ENCODE data around the gene TRPV4.

Gene TRPV4

DNA sequence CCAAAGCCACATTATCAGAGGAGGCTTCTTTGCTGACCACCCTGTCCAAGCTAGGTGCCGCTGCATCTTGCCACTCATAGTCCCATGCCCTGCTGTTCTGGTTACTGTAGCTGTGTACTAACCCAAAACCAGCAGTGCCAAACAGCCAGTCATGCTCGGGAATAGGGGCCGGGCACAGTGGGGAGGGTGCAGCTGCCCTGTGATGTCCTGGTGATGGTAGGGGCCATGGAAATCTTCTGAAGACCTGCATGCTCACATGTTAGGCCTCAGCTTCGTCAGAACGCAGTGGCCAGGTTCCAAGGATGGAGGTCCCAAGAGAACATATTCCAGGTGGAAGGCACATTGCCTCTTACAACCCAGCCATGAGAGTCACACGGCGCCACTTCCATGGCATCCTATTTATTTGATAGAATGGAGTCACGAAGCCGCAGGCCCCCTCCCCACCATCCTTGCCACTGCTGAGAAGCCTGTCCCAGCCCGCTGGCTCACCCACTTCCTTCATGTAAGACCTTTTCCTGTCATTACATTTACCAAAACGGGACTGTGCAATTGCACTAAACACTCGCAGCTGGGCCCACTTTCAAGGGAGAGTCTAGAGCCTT, 71.0 kb downstream of the TRPV4 start:
- no peak for DNase-seq (ENCODE audit: low read depth)

DNA sequence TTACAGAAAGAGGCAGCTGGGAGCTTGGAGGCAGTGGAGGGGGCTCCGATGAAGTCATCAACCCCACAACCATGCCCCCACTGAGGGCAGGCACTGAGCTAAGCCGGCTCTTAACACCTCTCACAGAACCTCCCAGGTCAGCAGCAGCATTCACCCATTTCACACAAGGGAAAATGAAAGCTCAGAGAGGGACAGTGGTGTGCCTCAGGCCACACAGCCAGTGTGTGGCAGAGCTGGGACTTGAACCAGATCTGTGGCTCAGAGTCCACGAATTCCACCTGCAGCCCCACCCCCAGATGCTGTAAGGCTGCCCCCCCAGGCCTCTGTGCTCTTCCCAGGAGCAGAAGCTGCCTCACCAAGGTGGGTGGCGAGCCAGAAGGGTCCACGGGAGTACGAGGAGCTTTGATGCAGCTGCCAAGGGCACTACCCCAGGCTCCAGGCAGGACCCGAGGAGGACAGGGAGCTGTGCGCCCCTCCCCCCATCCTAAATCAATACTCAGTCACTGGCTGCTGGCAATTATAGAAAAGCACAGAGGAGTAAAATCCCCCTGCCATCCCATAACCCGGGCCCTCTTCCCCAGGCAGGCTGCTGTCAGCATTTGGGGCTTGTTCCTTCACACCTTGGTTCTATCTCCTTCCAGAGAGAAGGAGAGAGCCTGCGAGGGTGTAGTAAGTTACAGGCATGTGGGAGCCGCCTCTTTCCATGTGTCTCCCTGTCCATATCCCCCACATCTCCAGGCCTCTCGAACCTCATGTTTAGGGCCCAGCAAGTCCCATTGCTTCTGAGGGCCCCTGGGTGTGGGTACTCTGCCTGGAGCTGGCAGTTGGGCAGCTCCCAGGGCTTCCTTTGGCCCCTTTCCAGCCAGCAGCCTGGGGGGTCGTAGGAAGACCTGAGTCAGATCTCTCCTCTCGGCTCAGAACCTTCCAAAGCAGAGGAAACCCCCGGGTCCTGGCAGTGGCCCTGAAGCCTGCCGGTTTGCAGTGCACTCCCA, 72.0 kb downstream of the TRPV4 start:
- no peak for DNase-seq (ENCODE audit: low read depth)

DNA sequence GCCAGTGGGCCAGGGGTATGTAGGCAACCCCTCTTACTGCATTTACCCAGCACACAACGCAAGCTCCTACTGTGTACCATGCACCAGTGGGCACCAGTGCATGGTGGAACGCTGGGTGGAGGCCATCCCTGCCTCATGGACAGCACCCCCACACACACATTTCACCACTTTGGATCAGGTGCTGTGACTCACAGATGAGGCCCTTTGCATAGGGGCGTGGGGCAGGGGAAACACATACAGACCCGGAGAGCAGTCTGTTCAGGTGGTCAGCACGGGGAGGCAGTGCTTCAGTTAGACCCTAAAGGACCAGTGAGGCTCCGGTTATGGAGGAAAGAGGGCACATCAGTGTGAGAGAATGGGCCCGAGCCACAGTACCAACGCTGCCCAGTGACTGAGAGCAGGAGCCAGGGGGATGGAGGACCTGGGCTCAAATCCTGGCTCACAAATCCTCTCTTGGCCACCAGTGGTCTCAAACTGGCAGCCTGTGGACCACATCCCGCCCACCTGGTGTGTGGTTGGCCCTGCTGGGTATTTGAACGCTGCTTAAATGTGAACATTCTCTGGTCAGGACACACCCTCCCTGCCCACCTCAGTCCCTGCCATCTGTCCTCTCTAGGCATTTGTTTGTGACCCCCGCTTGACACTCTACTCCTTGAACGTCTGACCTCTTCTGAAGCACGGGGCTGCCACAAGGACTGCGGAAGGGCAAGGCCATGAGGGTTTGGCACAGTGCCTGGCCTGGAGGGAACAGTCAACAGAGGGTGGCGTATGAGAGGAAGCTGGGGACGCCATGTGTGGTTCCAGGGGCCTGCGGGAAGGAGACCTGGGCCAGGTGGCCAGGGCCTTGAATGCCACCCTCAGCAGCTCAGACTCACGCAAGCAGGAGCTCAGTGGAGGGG, 72.9 kb downstream of the TRPV4 start:
- DNase-seq (ENCODE audit: low read depth), result no peak

DNA sequence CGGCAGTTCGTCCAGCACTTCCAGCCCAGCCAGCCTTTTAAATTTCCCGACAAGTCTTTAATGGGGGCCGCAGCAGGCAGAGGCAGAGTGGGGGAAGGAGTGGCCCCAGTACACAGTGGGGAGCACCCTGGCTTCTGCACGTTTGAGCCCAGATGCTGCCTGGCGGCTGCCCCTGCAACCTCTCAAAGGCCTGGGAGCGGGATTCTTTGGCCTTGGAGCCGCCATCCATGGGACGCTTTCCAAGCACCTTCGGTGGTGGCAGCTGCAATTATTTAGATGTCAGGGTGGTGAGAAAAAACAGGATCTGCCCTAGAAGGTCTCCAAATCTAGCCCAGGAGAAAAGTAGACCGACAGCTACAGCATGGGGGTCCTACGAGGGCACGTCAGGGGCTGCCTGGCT, 73.6 kb downstream of the TRPV4 start:
- DNase-seq (ENCODE audit: low read depth), result no peak

DNA sequence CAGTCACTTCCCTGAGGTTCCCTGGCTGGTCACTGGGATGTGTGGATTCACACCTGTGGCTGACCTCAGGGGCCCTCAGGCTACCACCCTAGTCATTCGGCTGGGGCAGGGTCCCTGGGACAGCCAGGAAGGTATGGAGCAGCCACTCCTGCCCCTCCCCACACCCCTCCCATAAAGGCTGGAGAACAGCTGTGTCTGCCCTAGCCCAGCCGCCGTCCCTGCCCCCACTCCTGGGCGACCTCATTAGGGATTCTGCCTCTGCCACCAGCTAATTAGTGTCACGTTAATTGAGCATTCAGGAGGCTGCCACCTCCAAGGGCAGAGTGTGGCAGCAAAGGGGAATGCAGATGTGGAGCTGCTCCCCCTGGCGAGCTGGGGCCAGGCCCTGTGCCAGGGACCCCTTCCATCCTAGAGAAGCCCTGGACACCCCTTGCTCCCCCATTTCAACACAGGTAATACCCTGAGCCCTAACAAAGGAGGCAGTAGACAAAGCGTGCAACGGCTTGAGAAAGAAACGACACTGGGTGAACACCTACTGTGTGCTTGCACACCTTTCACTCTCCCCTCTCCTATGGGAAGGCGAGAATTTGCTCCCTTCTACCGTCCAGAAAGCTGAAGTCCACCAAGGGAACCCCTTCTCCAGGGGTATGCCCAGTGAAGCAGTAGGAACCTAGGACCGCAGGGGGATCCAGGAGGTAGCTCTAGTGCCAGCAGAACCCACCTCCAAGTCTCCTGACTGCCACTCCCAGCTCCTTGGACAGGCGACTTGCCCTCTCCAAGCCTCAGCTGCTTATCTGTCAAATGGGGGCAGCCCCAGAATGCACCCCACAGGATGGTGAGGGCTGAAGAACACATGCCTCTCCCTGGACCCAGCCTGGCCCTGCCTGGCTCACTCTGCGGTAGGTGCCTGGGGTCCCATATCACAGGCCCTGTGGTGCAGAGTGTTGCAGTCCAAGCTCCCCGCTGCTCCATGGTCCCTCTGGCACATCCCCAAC, 74.5 kb downstream of the TRPV4 start:
- no peak for DNase-seq (ENCODE audit: low read depth)

DNA sequence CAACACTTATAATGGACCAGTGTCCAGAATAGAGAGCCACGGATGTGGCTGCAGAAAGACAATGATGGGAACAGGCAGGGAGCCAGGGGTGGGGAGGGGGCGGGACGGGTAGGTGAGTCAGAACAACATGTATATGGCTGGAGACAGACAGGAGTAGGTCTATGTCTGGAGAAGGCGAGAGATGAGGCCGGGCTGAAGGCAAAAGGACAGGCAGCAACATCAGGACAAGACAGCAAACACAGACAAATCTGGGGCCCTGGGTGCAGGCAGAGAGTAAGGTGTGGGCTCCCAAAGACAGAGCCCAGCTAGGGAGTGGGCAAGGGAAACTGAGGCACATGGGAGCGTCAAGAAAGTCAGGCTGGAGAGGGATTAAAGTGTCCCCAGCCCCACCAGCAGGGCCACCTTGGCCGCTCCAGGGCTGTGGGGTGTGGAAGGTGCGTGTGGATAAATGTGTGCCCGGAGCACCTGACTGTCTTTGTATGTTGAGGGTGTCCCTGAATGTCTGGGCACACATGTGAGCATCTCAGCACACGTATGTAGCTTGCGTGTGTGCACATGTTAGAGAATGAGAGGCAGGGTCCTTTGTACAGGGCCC, 75.4 kb downstream of the TRPV4 start:
- no peak for DNase-seq (ENCODE audit: low read depth)

DNA sequence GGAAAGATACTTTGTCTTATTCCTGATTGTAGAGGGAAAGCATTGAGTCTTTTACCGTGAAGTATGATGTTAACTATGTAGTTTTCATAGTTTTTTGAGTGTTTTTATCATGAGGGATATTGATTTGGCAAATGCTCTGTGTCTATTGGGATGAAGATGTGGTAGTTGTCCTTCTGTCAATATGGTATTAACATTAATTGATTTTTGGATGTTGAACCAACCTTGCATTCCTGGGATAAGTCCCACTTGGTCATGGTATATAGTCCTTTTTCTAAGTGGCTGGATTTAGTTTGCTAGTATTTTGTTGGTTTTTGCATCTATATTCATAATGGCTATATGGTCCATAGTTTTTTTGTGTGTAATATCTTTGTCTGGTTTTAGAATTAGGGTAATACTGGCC, 76.7 kb downstream of the TRPV4 start:
- no peak for DNase-seq (ENCODE audit: low read depth)

DNA sequence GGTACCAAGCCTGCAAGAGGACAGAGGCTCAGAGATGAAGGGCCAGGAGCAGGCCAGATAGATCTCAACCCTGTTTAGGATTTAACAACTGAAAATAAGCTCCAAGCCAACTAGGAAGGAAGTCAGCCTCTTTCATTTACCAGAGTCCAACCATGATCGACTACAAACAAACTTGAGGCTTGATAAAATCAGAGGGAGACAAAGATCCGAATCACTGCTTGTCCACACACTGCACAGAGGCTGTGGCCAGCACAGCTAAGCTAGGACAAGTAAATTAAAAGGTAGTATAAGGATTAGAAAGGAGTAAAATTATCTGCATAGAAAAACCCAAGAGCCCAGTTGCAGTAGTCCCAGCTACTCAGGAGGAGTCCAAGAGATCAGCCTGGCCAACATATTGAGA, 79.2 kb downstream of the TRPV4 start:
- DNase-seq (ENCODE audit: low read depth), result no peak

DNA sequence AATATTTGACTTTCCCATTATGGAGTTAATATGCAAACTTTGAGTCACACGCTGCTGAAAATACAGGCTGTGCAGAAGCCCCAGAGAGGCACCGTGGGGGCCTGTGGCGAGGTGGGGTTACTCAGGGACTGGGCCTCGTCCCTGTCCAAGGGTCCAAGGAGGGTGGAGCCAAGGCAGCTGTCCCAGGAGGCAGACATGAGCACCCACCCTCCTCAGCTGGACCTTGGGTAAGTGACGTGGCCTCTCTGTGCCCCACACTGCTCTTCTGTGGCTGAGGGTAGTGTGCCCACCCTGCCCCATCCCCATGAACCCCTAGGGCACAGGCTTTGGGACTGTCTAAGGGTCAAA, 80.2 kb downstream of the TRPV4 start:
- DNase-seq (ENCODE audit: low read depth), result no peak

DNA sequence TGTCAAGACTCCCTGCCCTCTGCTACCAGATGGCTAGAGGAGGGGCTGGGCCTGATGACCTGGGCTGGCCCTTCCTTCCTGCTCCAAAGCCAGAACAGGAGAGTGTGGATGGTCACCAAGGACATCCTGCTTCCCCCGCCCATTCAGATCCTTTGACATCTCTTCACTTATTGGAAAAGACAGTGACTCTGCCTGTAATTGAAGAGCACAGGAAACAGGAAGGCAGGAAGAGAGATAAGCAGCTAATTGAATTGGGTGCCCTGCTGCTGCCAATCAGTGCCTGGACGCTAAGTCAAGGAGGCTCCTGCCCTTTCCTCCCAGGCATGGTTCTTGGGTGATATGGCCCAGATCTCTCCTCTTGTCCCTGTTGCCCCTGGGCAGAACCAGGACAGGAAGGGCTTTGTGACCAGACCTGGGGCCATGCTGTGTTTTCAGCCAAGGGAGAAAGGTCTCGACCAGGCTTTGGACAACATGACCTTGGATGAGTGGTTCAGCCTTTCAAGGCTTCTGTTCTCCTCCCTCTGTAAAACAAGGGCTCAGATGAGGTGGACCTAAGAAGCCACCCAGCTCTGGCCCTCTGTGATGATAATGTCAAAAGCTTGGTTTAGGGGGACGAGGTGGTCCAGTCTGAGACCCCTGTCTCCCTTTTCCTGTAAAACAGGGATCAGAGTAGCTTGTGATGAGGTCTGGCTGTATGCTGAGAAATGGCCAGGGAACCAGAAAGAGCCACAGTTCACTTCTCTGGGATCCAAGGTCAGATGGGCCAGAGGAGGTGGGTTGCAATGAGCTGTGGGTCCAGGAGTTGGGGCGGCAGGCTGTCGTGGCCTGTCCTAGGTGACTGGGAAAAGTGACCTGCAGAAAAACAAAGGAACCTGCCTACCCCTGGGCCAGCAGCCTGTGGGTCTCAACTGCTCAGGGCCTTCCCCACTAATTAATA, 80.8 kb downstream of the TRPV4 start:
- DNase-seq (ENCODE audit: low read depth), result no peak

DNA sequence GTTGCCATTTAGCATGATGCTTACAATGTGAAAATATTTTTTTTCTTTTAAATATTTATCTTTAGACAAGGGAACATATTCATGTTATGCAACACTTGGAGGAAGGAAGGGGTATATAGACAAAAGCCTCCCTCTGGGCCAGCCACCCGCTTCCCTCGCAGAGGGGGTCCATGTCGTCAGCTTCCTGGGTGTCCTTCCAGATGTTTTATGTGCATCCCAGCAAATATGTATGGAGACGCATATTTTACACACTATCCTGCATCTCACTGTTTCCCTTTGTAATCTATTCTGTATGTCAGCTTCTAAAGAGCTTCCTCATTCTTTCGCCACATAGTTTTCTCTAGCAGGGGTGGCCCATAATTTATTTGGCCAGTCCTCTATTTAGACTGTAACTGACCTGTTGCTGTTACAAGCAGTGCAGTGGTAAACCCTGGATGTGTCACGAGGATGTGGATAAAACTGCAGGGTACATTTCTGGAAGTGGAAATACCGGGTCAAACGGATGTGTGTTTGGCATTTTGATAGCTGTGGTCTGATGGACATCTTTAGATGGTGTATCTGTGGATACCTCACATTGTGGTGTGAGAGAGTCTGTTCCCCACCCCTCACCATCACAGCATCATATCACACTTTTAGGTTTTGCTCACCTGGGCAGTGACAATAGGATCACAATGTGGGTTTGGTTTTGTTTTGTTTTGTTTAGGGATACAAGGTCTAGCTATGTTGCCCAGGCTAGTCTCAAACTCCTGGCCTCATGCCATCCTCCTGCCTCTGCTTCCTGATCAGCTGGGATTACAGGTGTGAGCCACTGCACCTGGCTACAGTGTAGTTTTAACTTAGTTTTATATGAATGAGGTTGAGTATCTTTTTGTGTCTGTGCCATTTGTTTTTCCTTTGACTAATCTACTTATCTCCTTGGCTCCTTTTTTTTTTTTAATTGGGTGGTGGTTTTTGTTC, 87.9 kb downstream of the TRPV4 start:
- no peak for DNase-seq (ENCODE audit: low read depth)

DNA sequence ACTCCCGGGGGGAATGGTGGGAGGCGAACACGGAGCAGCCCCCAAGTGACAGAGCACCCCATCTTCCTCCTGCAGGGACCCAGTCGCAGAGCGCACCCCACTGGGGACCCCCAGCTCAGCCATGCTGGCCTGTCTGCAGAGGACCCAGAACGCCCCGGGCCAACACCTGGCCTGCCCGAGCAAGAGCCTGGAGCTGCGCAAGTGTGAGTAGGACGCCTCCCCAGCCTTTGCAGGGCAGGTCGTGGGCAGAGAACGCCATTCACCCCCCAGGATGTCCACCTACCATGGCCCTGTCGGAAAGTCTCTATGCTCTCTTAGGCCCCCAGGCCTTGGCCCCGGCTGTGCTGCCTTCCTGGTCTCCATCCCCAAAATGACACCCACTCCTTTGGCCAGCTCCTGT, 89.2 kb downstream of the TRPV4 start:
- no peak for DNase-seq (ENCODE audit: low read depth)

DNA sequence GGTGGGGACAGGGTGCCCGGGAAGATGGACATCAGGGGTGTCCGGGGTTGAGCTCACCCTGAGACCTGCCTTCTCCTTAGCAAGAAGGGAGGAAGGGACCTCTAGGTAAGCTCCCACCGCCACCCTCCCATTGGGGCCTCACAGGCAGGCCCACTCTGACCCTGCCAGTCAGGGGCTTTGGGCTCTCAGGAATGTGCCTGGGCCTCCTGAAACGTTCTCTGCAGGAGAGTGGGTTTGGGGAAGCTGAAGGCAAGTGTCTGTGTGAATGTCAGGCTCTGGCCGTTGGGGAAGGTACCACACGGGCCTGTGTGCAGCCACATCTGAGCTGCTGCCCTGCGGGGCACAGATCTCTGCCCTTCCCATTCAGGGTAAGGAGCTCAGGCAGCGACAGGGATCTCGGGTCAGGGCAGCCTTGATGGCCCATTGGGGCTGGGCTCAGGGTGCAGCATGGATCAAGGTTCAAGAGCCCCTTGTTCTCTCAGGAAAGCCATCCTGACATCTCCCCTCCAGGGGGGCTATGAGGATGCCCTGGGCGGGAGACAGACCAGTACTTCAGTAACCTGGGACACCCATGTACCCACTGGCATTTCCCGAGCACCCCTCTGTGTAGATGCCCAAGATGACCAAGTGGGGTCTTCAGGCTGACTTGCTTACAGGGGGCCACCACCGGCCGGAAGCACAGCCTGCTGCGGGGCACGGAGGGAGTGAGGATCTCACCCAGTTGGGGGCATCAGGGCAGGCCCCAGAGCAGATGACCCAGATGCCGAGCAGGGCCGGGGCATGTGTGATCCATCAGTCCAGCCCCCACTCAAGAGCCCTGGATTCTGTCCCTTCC, 89.9 kb downstream of the TRPV4 start:
- no peak for DNase-seq (ENCODE audit: low read depth)

DNA sequence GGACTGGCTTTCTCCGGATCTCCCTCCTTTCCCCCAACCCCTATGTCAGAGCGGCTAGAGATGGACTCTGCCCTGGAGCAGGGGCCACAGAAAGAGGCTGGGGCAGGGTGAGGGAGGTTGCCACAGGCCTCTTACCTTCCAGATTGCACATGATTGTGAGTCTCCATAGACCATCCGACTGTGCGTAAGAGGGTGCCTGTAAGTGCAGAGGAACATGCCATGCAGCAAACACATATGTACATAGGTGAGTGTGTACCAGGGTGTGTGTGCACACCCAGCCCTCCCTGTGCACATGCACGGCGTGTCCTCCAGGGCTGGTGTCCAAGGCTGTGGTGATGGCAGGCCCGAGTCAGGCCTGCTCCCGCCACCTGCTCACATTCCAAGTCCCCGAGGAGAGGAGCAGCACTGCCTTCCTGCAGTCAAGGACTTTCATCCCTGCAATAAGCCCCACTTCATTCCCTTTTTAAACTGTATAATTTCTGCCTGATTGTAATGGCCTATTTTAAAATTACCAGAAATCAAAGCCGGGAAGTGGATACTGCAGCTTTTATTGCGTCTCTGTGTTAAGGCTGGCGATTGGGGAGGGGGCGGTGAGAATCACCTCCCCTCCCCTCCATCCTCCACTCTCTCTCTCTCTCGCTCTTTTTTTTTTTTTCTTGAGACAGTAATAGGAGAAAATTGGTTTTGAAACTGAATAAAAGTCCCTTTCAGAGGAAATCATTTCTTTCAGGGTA, 91.1 kb downstream of the TRPV4 start:
- DNase-seq (ENCODE audit: low read depth), result no peak

DNA sequence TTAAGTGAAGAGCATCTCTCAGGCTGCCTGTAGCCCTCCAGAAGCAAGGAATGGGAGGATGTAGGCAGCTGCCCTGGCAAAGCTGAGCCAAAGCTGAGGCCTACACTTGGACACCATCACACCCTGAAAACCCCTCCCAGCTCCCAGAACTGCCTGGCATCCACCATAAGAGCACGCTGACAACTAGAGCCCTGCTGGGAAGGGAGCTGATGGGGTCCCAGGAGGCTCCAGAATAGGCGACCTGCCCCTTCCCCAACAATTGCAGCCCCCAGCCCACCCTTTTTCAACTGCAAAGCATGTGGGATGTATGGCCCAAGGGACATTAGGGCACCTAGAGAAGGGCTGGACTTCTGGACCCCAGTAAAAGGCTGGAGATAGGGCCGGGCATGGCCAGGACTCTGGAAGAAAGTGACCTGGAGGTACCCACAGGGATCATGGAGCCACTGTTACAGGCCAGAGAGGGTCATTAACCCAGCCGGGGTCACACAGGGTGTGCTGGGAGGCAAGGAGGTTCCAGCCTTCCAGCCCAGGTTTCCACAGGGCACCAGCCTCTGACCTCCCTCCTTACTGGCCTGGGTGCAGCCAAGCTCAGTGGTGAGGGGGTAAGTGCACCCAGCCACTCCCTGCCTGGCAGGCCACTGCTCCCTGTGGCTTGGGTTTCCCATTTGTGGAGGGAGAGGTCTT, 91.8 kb downstream of the TRPV4 start:
- no peak for DNase-seq (ENCODE audit: low read depth)

DNA sequence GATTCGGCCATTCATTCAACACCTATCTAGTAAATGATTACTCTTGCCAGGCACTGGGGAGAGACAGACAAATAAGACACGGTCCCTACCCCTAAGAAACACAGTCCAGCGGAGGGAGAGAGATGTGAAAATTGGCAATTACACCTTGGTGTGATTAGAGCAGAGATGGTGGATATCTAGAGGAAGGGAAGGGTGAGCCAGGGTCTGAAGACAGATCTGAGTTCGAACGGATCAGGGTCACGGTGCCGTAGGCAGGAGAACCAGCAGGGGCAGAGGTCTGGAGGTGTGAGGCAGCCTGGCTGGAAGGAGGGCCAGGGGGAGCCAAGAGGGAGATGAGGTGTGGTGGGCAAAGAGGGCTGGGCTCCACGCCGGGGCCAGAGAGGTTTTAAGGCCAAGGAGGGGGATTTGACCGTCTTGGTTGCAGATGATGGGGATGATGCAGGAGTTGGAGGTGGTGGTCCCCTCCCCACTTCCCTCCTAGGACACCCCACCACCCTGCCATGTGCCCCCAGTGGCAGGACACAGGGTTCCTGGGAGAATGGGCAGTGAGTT, 92.4 kb downstream of the TRPV4 start:
- no peak for DNase-seq (ENCODE audit: low read depth)
